CD1c-positive myeloid dendritic cell (primary cell): ENCODE data around the gene NALCN.

Experiments
- DNase-seq: peaks from one replicate; pipeline ENCODE4 v3.0.0-alpha.2; 2016; ENCODE audit errors: extremely low spot score

NALCN gene

DNA sequence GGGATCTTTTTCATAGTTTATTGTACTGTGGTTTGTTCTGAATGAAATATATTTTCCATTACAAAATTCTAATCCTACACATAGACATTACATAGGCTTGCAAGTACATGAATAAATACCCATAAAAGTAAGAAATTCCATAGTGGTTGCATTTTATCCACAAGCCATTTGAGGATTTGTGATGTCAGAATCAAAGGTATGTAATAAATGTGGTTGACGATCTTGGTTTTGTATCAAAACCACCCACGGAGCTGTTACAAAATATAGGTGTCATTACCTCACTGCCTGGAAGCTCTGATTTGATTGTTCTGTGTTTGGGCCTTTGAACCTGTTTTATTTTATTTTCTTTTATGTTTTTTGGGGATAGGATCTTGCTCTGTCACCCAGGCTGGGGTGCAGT is 125.1 kb downstream of the NALCN start:
- DNase-seq: no peak

GRCh38 chr13:101289764-101290163 is 126.5 kb downstream of the NALCN start:
- no peak for DNase-seq

DNA sequence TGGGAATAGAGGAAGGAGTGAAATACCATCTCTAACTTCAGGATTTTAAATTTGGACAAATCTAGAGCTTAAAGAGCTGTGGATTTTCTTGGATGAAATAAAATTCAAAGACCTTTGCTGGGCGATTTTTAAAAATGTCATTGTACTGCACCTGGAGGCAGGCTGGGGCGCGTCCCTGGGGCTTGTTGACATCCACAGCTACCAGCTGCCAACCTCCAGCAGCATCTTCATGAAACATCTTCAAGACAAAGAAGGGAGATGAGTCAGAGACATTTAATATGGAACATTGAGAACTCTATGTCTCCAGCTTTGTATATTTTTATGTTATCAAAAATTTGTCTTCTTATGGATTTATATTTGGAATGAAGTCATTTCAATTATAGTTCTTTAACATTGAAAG is 132.5 kb downstream of the NALCN start:
- no peak for DNase-seq

GRCh38 chr13:101272886-101273285 is 143.4 kb downstream of the NALCN start:
- no peak for DNase-seq

DNA sequence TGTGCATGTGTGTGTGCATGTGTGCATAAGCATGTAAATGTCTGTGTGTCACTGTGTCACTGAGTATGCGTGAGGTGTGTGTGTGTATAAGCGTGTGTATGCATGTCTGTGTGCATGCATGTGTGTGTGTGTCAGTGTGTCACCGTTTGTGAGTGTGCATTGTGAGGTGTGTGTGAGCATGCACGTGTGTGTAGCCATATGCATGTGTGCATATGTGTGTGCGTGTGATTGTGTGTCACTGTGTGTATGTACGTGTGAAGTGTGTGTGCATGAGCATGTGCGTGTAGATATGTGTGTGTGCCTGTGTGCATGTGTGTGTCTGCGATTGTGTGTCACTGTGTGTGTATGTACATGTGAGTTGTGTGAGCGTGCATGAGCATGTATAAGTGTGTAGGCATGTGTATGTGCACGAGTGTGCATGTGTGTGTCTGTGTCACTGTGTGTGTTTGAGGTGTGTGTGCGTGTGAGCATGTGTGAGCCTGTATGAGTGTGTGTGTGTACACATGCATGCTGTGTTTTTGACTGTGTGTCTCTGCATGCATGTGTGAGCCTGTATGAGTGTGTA is 144.5 kb downstream of the NALCN start:
- DNase-seq: no peak

DNA sequence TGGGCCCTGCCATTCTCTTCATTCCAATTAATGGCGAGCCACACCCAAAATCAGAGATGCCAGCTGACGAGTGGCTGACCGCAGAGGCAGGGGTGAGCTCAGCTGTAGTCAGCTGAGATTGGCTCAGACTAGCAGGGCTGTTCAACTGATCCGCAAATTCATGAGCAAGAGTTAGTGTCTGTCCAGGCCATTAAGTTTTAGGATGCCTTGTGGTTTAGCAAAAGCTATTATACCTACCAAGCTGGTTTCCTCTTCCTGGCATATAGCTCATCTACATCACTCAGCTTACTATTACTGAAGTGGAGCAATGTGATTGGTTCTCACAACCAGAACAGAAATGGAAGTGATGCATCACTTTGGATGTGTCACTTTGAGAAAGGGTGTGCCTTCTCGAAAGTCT is 148.7 kb downstream of the NALCN start:
- DNase-seq: no peak

GRCh38 chr13:101265934-101266333 is 150.4 kb downstream of the NALCN start:
- no peak for DNase-seq

GRCh38 chr13:101264931-101265330 is 151.4 kb downstream of the NALCN start:
- DNase-seq: no peak

GRCh38 chr13:101262306-101262705 is 154.0 kb downstream of the NALCN start:
- DNase-seq: no peak

- no peak for DNase-seq
Measured at GRCh38 chr13:101258509-101258908, 157.8 kb downstream of the NALCN start.

DNA sequence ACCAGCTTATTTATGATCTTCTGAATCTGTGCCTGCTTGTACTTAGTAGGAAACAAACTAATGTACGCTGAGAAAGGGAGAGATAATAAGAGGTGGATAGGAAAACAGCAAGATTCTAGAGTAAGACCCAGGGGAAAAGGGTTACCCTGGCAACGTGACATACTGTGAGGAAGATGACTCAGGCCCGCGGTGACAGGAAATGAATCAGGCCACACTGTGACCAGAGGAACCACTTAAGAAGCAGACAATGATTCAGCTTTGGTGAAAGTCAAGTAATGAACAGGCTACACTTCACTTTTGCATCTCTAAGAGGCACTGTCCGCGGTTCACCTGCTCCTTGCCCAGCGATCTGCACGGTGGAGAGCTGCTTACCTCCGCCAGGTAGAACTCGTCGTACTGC is 158.2 kb downstream of the NALCN start:
- peak; percentile 25 for DNase-seq

DNA sequence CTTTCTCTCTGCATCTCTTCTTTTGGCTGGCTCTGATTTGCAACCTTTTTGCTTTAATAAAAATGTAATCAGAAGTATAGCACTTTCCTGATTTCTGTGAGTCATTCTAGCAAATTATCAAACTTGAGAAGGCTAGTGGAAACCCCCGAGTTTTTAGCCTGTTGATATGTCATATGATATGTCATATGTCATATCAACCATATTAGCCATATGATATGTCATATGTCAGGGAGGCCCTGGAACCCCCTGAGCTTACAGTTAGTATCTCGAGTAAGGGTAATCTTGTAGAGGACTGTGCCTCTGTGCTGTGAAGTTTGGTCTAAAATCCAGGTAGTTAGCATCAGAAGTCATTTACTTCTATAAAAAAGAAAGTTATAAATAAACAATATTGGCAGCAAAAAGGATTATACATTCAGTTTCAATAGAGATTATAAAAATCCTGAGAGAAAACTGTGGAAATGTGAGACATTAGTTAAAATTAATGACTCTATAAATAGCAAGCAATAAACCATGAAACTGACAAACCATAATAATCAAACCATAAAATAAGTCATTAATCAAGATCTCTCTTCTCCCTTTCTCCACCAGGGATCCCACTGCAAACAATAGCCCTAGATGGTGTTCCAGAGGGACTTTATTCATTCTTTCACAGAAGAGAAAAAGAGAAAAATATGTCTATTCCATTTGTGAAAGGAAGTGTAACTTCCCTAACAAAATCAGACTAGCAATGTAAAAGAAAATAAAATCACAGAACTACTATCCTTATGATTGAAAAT is 167.4 kb downstream of the NALCN start:
- DNase-seq: no peak

GRCh38 chr13:101242720-101243119 is 173.6 kb downstream of the NALCN start:
- DNase-seq: no peak

DNA sequence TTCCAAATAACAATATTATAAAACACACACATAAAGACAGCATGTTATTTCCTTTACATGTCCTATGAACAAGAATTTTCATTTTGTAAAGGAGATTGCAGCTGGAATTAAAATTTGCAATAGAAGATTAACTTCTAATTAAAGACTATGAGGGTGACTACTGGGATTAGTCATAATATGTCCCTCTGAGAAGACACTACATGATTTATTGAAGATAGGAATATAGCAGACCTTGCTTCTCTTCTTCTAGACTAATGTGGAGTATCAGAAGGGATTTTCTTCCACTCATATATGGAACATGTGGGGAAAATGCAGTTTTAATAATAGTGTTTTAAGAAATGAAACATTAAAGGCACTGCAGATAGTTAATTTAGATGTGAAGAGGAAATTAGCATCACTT is 177.8 kb downstream of the NALCN start:
- no peak for DNase-seq

- DNase-seq: no peak
Measured at GRCh38 chr13:101231751-101232428, 184.4 kb downstream of the NALCN start.

DNA sequence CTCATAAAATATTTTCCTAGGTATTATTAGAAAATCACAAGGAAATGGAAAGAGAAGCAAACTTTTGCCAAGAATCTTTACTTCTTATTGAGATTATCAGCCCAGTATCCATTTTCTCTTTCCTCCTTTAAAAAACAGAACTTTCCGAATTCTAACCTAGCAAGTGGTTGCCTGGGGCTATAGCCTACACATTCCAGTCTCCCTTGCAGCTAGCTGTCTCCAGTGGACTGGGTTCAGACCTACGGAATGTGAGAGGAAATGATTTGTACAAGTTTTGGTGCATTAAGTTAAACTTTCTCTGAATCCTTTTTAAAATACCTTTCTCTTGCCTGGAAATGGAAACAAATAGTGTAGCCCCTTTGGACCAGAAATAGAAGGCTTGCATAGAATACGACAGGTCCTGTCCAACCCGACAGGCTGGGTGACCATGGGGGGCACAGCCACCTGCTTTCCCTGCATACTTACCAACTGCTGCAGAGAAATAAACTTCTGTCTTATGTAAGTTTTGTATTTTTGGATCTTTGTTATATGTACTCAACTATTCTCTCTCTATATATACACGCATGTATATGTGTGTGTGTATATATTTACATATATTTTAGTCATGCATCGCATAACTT is 185.9 kb downstream of the NALCN start:
- DNase-seq: no peak

- DNase-seq: no peak
Measured at GRCh38 chr13:101219609-101220265, 196.6 kb downstream of the NALCN start.

- no peak for DNase-seq
Measured at GRCh38 chr13:101218484-101218883, 197.8 kb downstream of the NALCN start.

DNA sequence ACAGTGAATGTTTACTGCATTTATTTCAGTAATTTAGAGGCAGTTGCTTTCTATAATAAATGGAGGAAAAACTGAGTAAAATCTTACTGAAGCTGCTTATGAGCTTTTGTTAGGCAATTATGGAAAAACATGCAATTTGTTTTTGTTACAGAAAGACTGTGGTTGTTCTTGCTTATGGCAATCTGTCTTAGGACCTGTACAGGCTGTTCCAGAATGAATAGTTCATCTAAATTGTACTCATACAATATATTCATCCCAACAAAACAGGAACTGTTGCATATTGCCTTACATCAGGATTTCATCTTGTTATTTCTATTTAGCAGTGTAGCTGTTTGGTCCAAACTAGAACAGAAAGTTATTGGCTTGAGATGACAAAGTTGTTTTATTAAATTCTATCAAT is 199.2 kb downstream of the NALCN start:
- no peak for DNase-seq

GRCh38 chr13:101211261-101211660 is 205.0 kb downstream of the NALCN start:
- no peak for DNase-seq

DNA sequence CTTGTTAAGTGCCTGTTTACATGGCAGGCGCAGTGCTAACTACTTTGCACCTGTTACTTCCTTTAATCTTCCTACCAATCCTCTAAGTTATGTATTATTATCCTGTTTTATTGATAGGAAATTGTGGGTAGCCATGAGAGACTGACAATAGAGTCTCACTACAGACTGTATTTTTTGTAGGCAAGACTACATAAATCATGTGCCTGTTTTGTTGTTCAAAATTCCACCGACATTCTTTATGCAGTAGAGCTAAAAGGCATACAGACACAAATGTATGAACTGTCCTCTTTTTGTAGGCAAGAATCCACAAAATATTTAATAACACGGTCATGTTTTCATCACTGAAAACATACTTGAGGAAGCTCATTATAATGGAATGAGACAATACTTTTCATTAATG is 205.5 kb downstream of the NALCN start:
- no peak for DNase-seq

DNA sequence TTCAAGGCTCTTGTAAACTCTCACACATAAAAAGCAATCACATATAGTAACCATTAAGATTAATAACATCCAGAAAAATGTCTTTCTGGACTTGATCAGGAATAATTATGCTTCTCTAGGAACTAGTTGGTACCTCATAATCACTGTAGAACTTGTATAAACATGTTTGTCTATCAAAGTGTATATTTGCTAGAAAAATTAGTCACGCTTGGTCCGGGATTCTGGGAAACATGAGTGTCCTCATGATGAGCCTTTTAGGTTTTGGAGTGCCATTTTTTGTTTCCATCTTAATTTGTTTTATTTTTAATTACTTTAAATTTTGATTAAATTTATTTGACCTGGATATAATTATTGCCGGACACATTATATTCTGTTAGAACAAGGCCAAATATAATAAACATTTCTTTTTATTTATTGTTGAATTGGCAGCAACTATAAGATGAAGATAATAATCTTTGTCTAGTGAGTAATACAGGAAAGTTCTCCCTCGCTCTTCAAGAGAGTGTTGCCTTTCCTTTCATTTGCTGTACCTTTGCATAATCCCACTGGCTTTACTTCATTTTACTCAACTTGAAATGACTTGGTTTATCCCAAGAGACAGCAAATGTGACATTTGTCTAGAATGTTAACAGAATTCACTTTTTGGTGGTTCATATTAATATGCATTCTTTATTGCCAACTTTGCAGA is 207.0 kb downstream of the NALCN start:
- DNase-seq: no peak
